HFFc6 (cell line): Measurements from ENCODE around the gene MRPL27. TPM values are rescaled to one million over a fixed set of nuclear protein-coding genes. Genes with fewer than 3 reads are reported as not detected.

Source experiments
- DNase-seq: peaks from one replicate; pipeline ENCODE4 v3.0.0-alpha.2; 2018
- H3K27ac Mint-ChIP-seq: 2 replicates; pipeline ENCODE4 v1.8.0; 2020; ENCODE audit warnings: mild to moderate bottlenecking, mixed read lengths
- H3K27me3 Mint-ChIP-seq: 2 replicates; pipeline ENCODE4 v1.8.0; 2021; ENCODE audit warnings: mild to moderate bottlenecking, moderate library complexity, mixed read lengths; ENCODE audit not compliant: insufficient read depth
- H3K36me3 Mint-ChIP-seq: 2 replicates; pipeline ENCODE4 v1.8.0; 2021; ENCODE audit warnings: low read depth, mixed read lengths
- H3K4me1 Mint-ChIP-seq: 2 replicates; pipeline ENCODE4 v1.8.0; 2020; ENCODE audit warnings: low read depth, mixed read lengths
- H3K4me3 Mint-ChIP-seq: 2 replicates; pipeline ENCODE4 v1.8.0; 2020; ENCODE audit warnings: mild to moderate bottlenecking, moderate library complexity, mixed read lengths
- H3K9me3 Mint-ChIP-seq: 2 replicates; pipeline ENCODE4 v1.8.0; 2020; ENCODE audit warnings: mild to moderate bottlenecking, mixed read lengths
- CTCF ChIP-seq: fragments of 200-600 bp; sonication (generic); IDR thresholded peaks from 2 replicates; pipeline ENCODE4 v1.5.0; 2021; ENCODE audit warnings: antibody characterized with exemption, mild to moderate bottlenecking
- total RNA-seq, 6 experiments: library from RNA; stranded (reverse); fragmentation: NEBNext Ultra II Directional; extraction: Animal tissue kit (Norgen Biotek cat#: 25700); gene quantifications; 2 replicates in 1 of 6; 3 replicates in 5 of 6; pipeline ENCODE4 v1.2.3, GENCODE V29; 2021

The MRPL27 gene
- total RNA-seq, 6 experiments from 2014 or later, result 70.0 to 78.7 (median 75.0) TPM

GRCh38 chr17:50363217-50364060, 9.5 kb downstream of the MRPL27 start:
- H3K9me3 Mint-ChIP-seq, result no peaks in the 10 kb centered on the region
- TF ChIP-seq CTCF, result no peak
- peaks cover 41% of the 10 kb centered on the region for H3K4me1 Mint-ChIP-seq
- peaks cover 9% of the 10 kb centered on the region for H3K36me3 Mint-ChIP-seq
- H3K27me3 Mint-ChIP-seq, result no peaks in the 10 kb centered on the region; the same call in 1 of the 2 replicates
- no peak overlapping the region; the same call in 1 of the 2 replicates for H3K4me3 Mint-ChIP-seq
- peak; percentile 48 for DNase-seq
- peak overlapping the region; percentile 57 for H3K27ac Mint-ChIP-seq

- peaks cover 2% of the 10 kb centered on the region for H3K36me3 Mint-ChIP-seq
- H3K27me3 Mint-ChIP-seq, result no peaks in the 10 kb centered on the region; the same call in none of the 2 replicates
- no peak overlapping the region for H3K4me3 Mint-ChIP-seq
- no peak for TF ChIP-seq CTCF
- H3K27ac Mint-ChIP-seq, result peak overlapping the region; percentile 74; the same call in 1 of the 2 replicates
- H3K4me1 Mint-ChIP-seq, result peaks cover 41% of the 10 kb centered on the region
- no peak for DNase-seq
- H3K9me3 Mint-ChIP-seq, result no peaks in the 10 kb centered on the region
Measured at GRCh38 chr17:50362661-50363060, 10.3 kb downstream of the MRPL27 start.

GRCh38 chr17:50361561-50362480, 11.2 kb downstream of the MRPL27 start:
- peaks cover 41% of the 10 kb centered on the region for H3K4me1 Mint-ChIP-seq

DNA sequence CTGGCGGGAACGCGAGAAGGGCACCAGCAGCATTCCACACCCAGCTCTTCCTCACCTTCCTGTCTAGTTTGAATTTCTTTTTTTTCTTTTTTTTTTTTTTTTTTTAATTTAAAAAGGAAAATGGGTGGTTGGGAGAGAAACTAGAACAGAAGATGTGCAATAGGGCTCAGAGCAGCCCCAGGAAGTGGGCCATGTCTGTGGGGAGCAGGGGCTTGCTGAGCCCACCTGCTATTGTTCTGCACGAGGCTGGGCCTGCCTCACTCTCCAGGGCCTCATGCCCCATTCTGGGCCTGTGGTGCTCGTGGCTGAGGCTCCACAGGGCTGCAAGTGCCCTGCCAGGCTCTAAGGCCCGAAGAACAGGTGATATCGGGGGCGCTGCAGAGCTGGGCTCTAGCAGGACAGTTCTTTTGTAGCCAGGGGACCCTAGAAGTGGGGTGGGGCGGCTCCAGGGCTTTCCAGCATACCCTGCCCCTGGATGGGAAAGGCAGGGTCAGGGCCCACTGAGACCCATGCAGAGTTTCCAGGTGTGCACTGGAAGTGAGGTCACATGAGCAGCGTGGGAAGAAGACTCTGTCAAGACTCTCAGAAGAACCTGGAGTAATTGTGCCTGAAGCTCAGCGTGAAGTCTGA, 12.4 kb downstream of the MRPL27 start:
- no peak for DNase-seq
- no peak overlapping the region for H3K27ac Mint-ChIP-seq
- H3K4me3 Mint-ChIP-seq, result no peak overlapping the region
- H3K36me3 Mint-ChIP-seq, result no peaks in the 10 kb centered on the region; the same call in 1 of the 2 replicates
- no peaks in the 10 kb centered on the region for H3K9me3 Mint-ChIP-seq
- no peak for TF ChIP-seq CTCF
- no peaks in the 10 kb centered on the region; the same call in none of the 2 replicates for H3K27me3 Mint-ChIP-seq
- peaks cover 39% of the 10 kb centered on the region for H3K4me1 Mint-ChIP-seq

More at GRCh38 chr17:50361561-50362480, 11.2 kb downstream of the MRPL27 start:
- H3K27me3 Mint-ChIP-seq, result no peaks in the 10 kb centered on the region; the same call in none of the 2 replicates
- no peak overlapping the region for H3K4me3 Mint-ChIP-seq
- no peaks in the 10 kb centered on the region for H3K9me3 Mint-ChIP-seq
- peak overlapping the region; percentile 74 for H3K27ac Mint-ChIP-seq
- DNase-seq, result peak; percentile 58
- TF ChIP-seq CTCF, result peak; percentile 88
- H3K36me3 Mint-ChIP-seq, result no peaks in the 10 kb centered on the region; the same call in 1 of the 2 replicates

DNA sequence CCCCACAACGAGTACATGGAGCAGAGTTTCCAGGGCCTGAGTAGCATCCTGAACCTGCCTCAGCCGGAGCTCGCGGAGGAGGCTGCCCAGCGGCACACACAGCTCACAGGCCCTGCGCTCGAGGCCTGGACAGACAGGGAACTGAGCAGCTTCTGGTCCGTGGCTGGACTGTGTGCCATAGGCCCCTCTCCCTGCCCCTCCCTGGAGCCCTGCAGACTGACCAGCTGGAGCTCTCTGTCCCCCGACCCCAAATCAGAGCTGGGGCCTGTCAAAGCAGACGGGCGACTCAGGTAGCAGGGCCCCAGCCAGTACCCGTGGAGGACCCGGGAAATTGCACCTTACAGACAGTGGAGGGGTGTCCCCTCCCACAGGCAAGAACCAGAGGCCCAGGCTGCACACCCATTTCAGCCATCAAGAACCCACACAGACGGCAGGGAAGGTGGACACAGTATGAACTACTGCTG, 13.0 kb downstream of the MRPL27 start:
- DNase-seq, result no peak
- Mint-ChIP-seq H3K36me3 (no peaks in the 10 kb centered on the region; the same call in 1 of the 2 replicates), H3K4me3 (no peak overlapping the region), H3K27ac (no peak overlapping the region), H3K4me1 (peaks cover 34% of the 10 kb centered on the region), H3K27me3 (no peaks in the 10 kb centered on the region; the same call in none of the 2 replicates), H3K9me3 (no peaks in the 10 kb centered on the region)
- TF ChIP-seq CTCF, result no peak
